Activated CD4-positive, alpha-beta memory T cell treated with anti-CD3 and anti-CD28 coated beads for 36 hours (primary cell): ENCODE data around the gene PYDC2. TPM values are rescaled to one million over a fixed set of nuclear protein-coding genes. Genes with fewer than 3 reads are reported as not detected.

Experiments used
- CTCF ChIA-PET: fragments of 350-600 bp; sonication (Branson Sonifier 250); formaldehyde crosslinking; loops from one replicate; lab custom pipeline; 2021; ENCODE audit warnings: antibody characterized with exemption, inconsistent platforms; lab: Charles Lee
- POLR2A ChIA-PET: fragments of 350-600 bp; sonication (Branson Sonifier 250); formaldehyde crosslinking; loops from one replicate; lab custom pipeline; 2021; ENCODE audit warnings: antibody characterized with exemption; lab: Charles Lee
- DNase-seq: peaks from one replicate; pipeline ENCODE4 v3.0.0-alpha.2; 2020
- H3K27ac Mint-ChIP-seq: one replicate; pipeline ENCODE4 v1.8.0; 2021; ENCODE audit warnings: mixed read lengths
- H3K27me3 Mint-ChIP-seq: one replicate; pipeline ENCODE4 v1.8.0; 2021; ENCODE audit warnings: mixed read lengths
- H3K36me3 Mint-ChIP-seq: one replicate; pipeline ENCODE4 v1.8.0; 2021; ENCODE audit warnings: mixed read lengths
- H3K4me1 Mint-ChIP-seq: one replicate; pipeline ENCODE4 v1.8.0; 2021; ENCODE audit warnings: low read depth, mixed read lengths
- H3K4me3 Mint-ChIP-seq: one replicate; pipeline ENCODE4 v1.8.0; 2021; ENCODE audit warnings: mild to moderate bottlenecking, mixed read lengths
- H3K9me3 Mint-ChIP-seq: one replicate; pipeline ENCODE4 v1.8.0; 2021; ENCODE audit warnings: mixed read lengths
- intact Hi-C: fragments of 100-400 bp; cut with micrococcal nuclease; formaldehyde crosslinking; loops from one replicate; pipeline ENCODE4 v1.15.1; 2023
- total RNA-seq, 2 experiments: library from RNA; stranded (reverse); gene quantifications; one replicate each; pipeline ENCODE4 v1.2.3, GENCODE V29; 2021

PYDC2 gene
- total RNA-seq, 2 experiments from 2014 or later: not detected

- Mint-ChIP-seq H3K4me1 (no peaks in the 10 kb centered on the region), H3K4me3 (no peak overlapping the region), H3K27ac (no peak overlapping the region), H3K27me3 (no peaks in the 10 kb centered on the region), H3K36me3 (no peaks in the 10 kb centered on the region), H3K9me3 (no peaks in the 10 kb centered on the region)
- CTCF ChIA-PET: no interaction called here
- intact Hi-C loops: no loop called here
- no peak for DNase-seq
- POLR2A ChIA-PET: no interaction called here
Observed at GRCh38 chr3:191432162-191432561, 28.8 kb upstream of the PYDC2 start.

DNA sequence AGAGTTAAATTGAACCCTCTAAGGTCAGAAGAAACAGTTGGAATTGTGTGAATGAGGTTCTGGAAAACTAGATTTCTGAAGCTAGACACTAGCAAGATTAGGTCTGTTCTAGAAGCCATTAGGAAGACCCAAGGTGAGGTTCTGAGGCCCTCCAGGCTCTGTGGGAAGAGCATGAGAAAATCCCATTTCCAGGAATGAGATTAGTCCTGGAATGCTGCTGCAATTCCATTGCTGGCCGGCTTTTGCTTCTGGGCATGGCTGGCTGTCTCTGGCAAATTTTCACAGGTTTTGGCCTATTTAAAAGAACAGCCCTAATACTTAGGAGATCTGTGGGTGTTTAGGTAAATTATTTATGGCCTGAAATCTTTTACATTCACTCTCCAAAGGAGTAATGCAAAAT is 26.9 kb upstream of the PYDC2 start:
- ChIA-PET CTCF (no interaction called here), POLR2A (no interaction called here)
- Mint-ChIP-seq H3K27ac (no peak overlapping the region), H3K4me1 (no peaks in the 10 kb centered on the region), H3K27me3 (no peaks in the 10 kb centered on the region), H3K4me3 (no peak overlapping the region), H3K36me3 (no peaks in the 10 kb centered on the region), H3K9me3 (no peaks in the 10 kb centered on the region)
- DNase-seq: no peak
- intact Hi-C loops: no loop called here

DNA sequence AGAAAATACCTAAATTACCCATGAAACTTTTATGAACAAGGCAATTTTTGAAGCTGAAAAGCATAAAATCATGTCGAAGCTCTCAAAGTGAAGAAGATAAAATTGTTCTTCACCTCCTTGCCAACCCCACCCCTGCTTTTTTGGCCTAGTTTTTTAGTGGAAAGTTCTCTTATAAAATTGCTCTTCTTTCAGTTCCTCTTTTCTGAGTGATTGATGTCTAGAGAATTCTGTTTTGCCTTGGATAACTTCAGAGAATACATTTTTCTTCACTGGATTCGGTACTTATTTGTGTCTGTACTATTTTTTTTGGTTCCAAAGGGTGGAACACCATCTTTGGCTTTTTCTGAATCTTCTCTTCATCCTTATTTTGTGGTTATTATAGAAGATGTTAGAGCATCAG is 25.0 kb upstream of the PYDC2 start:
- no peak overlapping the region for H3K27ac Mint-ChIP-seq
- no peaks in the 10 kb centered on the region for H3K36me3 Mint-ChIP-seq
- no peak for DNase-seq
- peaks cover 10% of the 10 kb centered on the region for H3K9me3 Mint-ChIP-seq
- no peaks in the 10 kb centered on the region for H3K27me3 Mint-ChIP-seq
- CTCF ChIA-PET: no interaction called here
- POLR2A ChIA-PET: no interaction called here
- intact Hi-C loops: no loop called here
- H3K4me3 Mint-ChIP-seq: no peak overlapping the region
- no peaks in the 10 kb centered on the region for H3K4me1 Mint-ChIP-seq

GRCh38 chr3:191438150-191438814 is 22.7 kb upstream of the PYDC2 start:
- POLR2A ChIA-PET: no interaction called here
- H3K9me3 Mint-ChIP-seq: peaks cover 10% of the 10 kb centered on the region
- no peaks in the 10 kb centered on the region for H3K27me3 Mint-ChIP-seq
- CTCF ChIA-PET: no interaction called here
- intact Hi-C loops: no loop called here
- no peak for DNase-seq
- no peak overlapping the region for H3K27ac Mint-ChIP-seq
- H3K4me1 Mint-ChIP-seq: peaks cover 2% of the 10 kb centered on the region
- no peaks in the 10 kb centered on the region for H3K36me3 Mint-ChIP-seq
- H3K4me3 Mint-ChIP-seq: no peak overlapping the region

GRCh38 chr3:191440532-191440931 is 20.4 kb upstream of the PYDC2 start:
- H3K27me3 Mint-ChIP-seq: no peaks in the 10 kb centered on the region
- intact Hi-C loops: no loop called here
- peaks cover 2% of the 10 kb centered on the region for H3K4me1 Mint-ChIP-seq
- H3K36me3 Mint-ChIP-seq: no peaks in the 10 kb centered on the region
- no peak overlapping the region for H3K27ac Mint-ChIP-seq
- no peak for DNase-seq
- H3K4me3 Mint-ChIP-seq: no peak overlapping the region
- POLR2A ChIA-PET: no interaction called here
- H3K9me3 Mint-ChIP-seq: peaks cover 10% of the 10 kb centered on the region
- CTCF ChIA-PET: no interaction called here

DNA sequence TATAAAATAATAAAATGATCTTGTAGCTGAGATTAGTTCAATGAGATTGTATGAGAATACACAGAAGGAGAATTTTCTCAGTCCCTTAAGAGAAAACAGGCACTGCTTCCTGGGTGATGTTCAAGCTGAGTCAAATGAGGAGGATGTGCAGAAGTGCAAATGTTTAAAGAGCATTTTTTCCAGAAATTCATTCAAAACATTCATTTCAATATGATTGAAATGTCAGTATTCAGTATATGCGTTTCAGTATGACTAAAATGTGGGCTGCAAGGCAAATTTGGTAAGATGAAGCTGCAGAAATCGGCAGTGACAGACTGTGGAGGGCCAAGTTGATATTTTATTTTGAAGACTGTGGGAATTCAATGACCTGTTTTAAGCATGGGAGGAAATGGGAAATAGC is 19.3 kb upstream of the PYDC2 start:
- POLR2A ChIA-PET: no interaction called here
- peaks cover 2% of the 10 kb centered on the region for H3K4me1 Mint-ChIP-seq
- H3K9me3 Mint-ChIP-seq: peaks cover 10% of the 10 kb centered on the region
- H3K36me3 Mint-ChIP-seq: no peaks in the 10 kb centered on the region
- no peak overlapping the region for H3K27ac Mint-ChIP-seq
- no peak overlapping the region for H3K4me3 Mint-ChIP-seq
- no peaks in the 10 kb centered on the region for H3K27me3 Mint-ChIP-seq
- DNase-seq: no peak
- CTCF ChIA-PET: no interaction called here
- intact Hi-C loops: no loop called here

GRCh38 chr3:191444569-191444968 is 16.4 kb upstream of the PYDC2 start:
- POLR2A ChIA-PET: no interaction called here
- Mint-ChIP-seq H3K36me3 (no peaks in the 10 kb centered on the region), H3K27me3 (no peaks in the 10 kb centered on the region), H3K4me1 (peaks cover 2% of the 10 kb centered on the region), H3K27ac (no peak overlapping the region), H3K4me3 (no peak overlapping the region), H3K9me3 (peaks cover 15% of the 10 kb centered on the region)
- intact Hi-C loops: no loop called here
- CTCF ChIA-PET: no interaction called here
- no peak for DNase-seq

DNA sequence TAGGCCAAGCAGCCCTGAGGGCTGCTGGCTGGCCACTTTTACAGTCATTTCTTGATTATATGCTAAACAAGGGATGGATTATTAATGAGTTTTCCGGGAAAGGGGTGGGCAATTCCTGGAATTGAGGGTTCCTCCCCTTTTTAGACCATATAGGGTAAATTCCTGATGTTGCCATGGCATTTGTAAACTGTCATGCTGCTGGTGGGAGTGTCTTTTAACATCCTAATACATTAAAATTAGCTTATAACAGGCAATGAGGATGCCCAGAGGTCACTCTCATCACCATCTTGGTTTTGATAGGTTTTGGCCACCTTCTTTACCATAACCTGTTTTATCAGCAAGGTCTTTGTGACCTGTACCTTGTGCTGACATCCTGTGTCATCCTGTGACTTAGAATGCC is 11.7 kb upstream of the PYDC2 start:
- no peaks in the 10 kb centered on the region for H3K27me3 Mint-ChIP-seq
- peaks cover 17% of the 10 kb centered on the region for H3K9me3 Mint-ChIP-seq
- H3K4me1 Mint-ChIP-seq: no peaks in the 10 kb centered on the region
- H3K36me3 Mint-ChIP-seq: peaks cover 2% of the 10 kb centered on the region
- intact Hi-C loops: no loop called here
- no peak for DNase-seq
- ChIA-PET POLR2A (no interaction called here), CTCF (no interaction called here)
- H3K27ac Mint-ChIP-seq: no peak overlapping the region
- no peak overlapping the region for H3K4me3 Mint-ChIP-seq

- ChIA-PET CTCF (no interaction called here), POLR2A (no interaction called here)
- Mint-ChIP-seq H3K36me3 (peaks cover 2% of the 10 kb centered on the region), H3K27me3 (no peaks in the 10 kb centered on the region), H3K4me1 (no peaks in the 10 kb centered on the region), H3K4me3 (no peak overlapping the region), H3K27ac (no peak overlapping the region), H3K9me3 (peaks cover 10% of the 10 kb centered on the region)
- DNase-seq: no peak
- intact Hi-C loops: no loop called here
Observed at GRCh38 chr3:191455257-191455952, 5.6 kb upstream of the PYDC2 start.

GRCh38 chr3:191460360-191460759 is 603 bp upstream of the PYDC2 start:
- no peaks in the 10 kb centered on the region for H3K36me3 Mint-ChIP-seq
- no peaks in the 10 kb centered on the region for H3K4me1 Mint-ChIP-seq
- H3K4me3 Mint-ChIP-seq: no peak overlapping the region
- POLR2A ChIA-PET: no interaction called here
- DNase-seq: no peak
- H3K27me3 Mint-ChIP-seq: no peaks in the 10 kb centered on the region
- CTCF ChIA-PET: no interaction called here
- H3K9me3 Mint-ChIP-seq: peaks cover 3% of the 10 kb centered on the region
- no peak overlapping the region for H3K27ac Mint-ChIP-seq
- intact Hi-C loops: no loop called here

DNA sequence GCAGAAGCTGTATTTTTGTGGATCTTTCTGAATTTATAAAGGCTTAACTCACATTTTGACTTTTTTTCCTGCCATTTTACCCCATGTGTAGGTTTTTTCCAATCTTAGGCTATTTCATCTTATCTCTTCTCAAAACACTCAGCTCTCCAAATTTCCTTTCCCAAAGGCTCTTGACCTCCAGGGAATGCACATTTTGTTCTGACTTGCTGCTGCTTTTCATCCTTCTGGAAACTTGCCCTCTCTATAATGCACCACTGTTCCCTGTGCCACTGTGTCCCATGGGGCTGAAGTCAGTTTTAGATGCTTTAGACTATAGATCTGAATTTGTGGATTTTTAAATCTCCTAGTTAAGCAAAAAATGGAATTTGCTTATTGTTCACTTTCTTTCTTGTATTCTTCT is 9.1 kb downstream of the PYDC2 start:
- ChIA-PET POLR2A (no interaction called here), CTCF (interaction anchor here (0.7 kb wide), 1 partner anchor 228 kb away, joined by 3 read pairs; no protein-coding TSS in a partner anchor)
- Mint-ChIP-seq H3K27me3 (no peaks in the 10 kb centered on the region), H3K36me3 (no peaks in the 10 kb centered on the region), H3K27ac (no peak overlapping the region), H3K4me3 (no peak overlapping the region), H3K4me1 (no peaks in the 10 kb centered on the region), H3K9me3 (peaks cover 5% of the 10 kb centered on the region)
- intact Hi-C loops: no loop called here
- no peak for DNase-seq

DNA sequence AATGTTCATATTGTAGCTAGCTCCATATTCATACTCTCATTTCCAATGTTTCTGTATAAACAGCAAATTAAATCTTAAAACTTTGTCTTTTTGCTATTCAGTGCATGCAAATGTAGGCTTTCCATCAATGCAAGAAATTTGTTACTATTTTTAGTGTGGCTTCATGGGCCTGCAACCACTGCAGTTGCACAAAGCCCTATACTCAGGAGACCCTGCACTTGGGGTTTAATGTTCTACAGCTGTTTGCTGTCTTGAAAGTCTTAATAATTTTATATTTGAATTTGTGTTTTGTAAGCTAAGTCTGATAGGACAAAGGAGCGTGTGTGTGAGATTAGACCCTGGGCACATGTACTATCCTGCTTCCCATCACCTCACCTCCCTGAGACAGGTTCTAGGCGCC is 9.6 kb downstream of the PYDC2 start:
- H3K27me3 Mint-ChIP-seq: no peaks in the 10 kb centered on the region
- intact Hi-C loops: no loop called here
- no peaks in the 10 kb centered on the region for H3K4me1 Mint-ChIP-seq
- H3K4me3 Mint-ChIP-seq: no peak overlapping the region
- ChIA-PET CTCF (interaction anchor here (0.7 kb wide), 1 partner anchor 228 kb away, joined by 3 read pairs; no protein-coding TSS in a partner anchor), POLR2A (no interaction called here)
- peaks cover 5% of the 10 kb centered on the region for H3K9me3 Mint-ChIP-seq
- no peak for DNase-seq
- H3K27ac Mint-ChIP-seq: no peak overlapping the region
- no peaks in the 10 kb centered on the region for H3K36me3 Mint-ChIP-seq
